ENCODE results near the gene DCDC1.
"Not testable (repeated sequence)": the region's sequence is repeated elsewhere in the genome, so short reads cannot be mapped to it uniquely, and the experiment has no call there.

Gene DCDC1

DNA sequence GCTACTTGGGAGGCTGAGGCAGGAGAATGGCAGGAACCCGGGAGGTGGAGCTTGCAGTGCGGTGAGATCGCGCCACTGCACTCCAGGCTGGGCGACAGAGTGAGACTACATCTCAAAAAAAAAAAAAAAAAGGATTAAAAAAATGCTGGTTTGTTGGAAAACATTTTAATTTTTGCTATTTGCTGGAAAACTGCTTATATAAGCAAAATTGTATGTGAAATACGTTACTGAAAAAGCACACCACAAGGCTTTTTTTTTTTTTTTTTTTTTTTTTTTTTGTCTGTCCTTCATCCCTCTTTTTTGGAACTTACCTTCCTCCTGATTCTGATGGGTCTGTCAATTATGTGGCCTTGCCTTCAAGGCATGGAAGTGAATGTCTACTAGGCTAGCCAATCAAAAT lies 40.8 kb downstream of the DCDC1 start:
- no peak for DNase-seq (ENCODE audit: low spot score)

DNA sequence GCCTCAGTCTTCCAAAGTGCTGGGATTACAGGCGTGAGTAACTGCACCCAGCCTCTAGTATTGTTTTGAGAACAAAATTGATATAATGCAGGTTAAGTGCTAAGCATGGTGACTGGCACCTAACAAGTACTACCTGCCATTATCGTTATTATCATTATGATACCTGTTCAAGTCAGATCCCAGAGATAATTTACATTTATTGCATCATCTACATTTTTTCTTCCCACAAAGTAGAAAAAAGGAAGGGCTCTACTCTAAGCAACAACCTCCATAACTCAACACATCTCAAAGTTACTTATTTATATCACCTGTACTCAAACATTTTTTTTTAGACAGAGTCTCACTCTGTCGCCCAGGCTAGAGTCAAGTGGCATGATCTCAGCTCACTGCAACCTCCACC lies 42.1 kb downstream of the DCDC1 start:
- no peak for DNase-seq (ENCODE audit: low spot score)

DNA sequence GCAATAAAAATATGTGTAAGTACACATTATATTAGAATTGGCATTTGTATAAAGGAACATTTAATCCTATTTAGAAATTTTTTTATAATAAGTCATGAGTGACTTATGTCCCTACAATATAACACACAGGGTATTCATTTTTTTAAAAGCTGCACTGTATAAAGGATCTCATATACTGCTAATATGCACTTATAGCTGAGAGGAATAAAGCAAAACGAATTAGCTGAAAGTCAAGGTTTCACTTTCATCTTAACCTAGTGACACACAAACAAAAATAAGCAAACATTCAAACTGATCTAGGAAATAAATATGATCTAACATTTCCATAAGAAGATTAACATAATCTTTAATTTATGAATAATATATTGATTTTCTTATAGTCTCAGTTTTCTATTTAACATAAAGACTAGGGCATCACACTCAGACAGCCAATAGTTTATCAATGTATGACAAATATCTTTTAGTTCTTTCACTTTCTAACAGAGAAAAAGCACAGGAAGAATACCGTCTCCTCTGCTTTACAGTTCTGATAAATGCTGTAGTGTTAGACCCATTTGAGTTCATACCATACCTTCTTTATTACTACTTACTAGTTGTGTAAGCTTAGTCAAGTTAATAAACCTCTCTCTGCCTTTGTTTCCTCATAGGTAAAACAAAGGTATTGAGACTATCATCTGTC lies 42.9 kb downstream of the DCDC1 start:
- no peak for DNase-seq (ENCODE audit: low spot score)

GRCh38 chr11:31325160-31325559 lies 44.4 kb downstream of the DCDC1 start:
- no peak for DNase-seq (ENCODE audit: low spot score)

GRCh38 chr11:31323145-31323544 lies 46.4 kb downstream of the DCDC1 start:
- no peak for DNase-seq (ENCODE audit: low spot score)

- DNase-seq (ENCODE audit: low spot score) = not testable (repeated sequence)
Observed at GRCh38 chr11:31321494-31321893, 48.0 kb downstream of the DCDC1 start.

DNA sequence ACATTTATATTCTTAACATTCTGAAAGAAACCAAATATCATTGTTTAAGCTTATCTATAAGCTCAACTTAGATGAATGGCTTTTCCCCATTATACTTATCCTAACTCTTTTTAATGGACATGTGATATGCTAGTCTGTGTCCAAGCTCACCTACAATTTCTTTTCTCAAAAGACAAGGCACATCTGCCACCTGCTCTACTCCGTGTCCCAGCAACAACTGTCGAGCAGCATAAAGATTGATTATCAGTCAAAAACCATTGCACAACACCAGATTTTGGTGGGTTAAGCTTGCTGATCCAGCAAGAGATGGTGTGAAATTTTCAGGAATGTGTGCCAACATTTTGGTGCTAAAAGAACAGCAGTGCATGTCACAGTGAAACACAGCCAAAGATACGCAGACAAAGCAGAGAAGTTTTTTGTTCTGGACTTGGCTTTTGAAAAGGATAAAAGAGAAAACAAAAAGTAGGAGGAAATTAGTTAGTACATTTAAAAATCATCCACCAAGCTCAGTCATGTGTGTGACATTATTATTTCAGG lies 65.8 kb downstream of the DCDC1 start:
- no peak for DNase-seq (ENCODE audit: low spot score)

GRCh38 chr11:31301549-31302510 lies 67.7 kb downstream of the DCDC1 start:
- DNase-seq (ENCODE audit: low spot score) = no peak

GRCh38 chr11:31295308-31295707 lies 74.2 kb downstream of the DCDC1 start:
- DNase-seq (ENCODE audit: low spot score) = no peak

GRCh38 chr11:31273527-31273926 lies 96.0 kb downstream of the DCDC1 start:
- DNase-seq (ENCODE audit: low spot score) = not testable (repeated sequence)

GRCh38 chr11:31267720-31268119 lies 101.8 kb downstream of the DCDC1 start:
- no peak for DNase-seq (ENCODE audit: low spot score)

DNA sequence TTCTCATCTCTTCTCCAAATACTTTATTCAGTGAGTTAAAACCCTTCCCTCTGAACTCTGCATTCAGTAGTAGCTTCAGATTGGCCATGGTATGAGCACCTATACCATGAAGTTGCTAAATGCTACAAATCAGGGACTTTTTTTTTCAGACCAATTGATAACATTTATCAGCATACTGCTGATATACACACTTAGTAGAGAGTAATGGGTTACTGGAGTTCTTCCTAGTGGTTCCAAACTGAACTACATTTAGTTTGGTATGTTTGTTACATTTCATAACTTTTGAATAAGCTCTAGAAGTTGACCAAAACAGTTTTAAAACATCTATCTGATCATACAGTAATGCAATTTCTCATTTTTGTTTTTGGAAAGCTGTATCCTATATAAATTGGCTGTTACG lies 104.7 kb downstream of the DCDC1 start:
- no peak for DNase-seq (ENCODE audit: low spot score)

DNA sequence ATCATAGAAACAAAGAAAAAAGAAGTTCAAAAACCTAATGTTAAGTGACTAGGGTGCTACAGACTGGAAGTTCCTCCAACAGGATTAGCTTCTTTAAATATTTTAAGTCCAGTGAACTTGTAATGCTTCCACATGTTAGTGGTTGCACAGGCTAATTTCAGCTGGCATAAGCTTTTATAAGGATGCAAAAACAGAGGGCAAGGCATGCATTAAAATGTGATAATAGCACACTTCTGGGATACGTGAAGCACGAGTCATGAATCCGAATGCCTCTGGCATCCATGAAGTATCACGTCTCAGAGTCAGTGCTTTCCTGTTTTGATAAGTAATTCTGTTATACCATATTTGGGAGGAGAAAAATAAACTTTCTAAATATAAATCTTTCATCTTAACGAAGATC lies 106.8 kb downstream of the DCDC1 start:
- no peak for DNase-seq (ENCODE audit: low spot score)

DNA sequence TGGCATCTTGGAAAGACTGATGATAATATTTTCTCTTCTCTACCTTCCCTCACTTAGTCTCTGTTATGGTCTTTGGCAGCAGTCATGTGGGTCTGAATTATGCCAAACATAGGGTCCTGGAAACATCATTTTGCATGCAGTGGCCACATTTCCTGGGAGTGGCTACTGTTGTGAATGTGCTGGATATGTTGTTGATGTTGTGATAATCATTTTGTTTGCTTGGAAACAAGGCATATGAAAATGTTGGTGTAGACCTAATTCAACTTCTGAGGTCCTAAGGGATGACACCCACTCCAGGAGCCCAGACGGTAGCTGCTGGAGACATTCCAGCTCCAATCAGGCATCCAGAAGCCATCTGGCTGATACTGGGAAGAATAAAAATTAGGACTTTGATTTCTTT lies 109.7 kb downstream of the DCDC1 start:
- DNase-seq (ENCODE audit: low spot score) = no peak

DNA sequence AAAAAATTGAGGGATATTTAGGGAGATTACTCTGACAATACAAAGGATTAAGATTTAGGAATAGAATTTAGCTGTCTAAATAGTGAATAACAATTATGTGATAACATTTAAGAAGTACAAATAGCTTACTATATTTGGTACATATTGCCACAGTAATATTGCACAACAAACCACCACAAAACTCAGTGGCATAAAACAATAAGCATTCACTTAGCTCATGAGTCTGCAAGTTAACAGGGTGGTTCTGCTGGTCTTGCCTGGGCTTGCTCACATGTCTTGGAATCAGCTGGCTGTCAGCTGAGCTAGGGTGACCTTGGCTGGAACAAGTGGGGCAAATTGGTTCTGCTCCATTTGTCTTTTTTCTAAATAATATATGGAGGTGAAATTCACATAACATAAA lies 115.1 kb downstream of the DCDC1 start:
- DNase-seq (ENCODE audit: low spot score) = no peak

DNA sequence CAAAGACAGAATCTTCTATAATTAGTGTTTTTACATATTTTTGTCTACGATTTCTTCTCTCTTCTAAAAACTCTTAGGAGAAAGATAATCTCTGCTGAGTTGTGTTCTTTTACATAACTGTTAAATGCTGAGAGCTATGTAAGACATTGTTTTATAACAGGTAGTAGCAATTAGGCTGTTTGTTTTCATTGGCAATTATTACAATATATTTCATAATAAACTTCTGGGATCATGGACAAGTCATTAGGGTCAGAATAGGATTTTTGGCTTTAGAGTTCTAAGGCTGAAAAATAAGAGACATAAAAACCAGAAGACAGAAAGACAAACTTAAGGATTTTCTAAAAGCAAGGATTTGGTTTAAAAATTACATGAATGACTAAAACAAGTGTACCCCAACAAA lies 120.8 kb downstream of the DCDC1 start:
- DNase-seq (ENCODE audit: low spot score) = no peak

- no peak for DNase-seq (ENCODE audit: low spot score)
Observed at GRCh38 chr11:31247321-31247720, 122.2 kb downstream of the DCDC1 start.

GRCh38 chr11:31246451-31247165 lies 122.9 kb downstream of the DCDC1 start:
- DNase-seq (ENCODE audit: low spot score) = no peak

- DNase-seq (ENCODE audit: low spot score) = no peak
Observed at GRCh38 chr11:31243706-31244105, 125.8 kb downstream of the DCDC1 start.

DNA sequence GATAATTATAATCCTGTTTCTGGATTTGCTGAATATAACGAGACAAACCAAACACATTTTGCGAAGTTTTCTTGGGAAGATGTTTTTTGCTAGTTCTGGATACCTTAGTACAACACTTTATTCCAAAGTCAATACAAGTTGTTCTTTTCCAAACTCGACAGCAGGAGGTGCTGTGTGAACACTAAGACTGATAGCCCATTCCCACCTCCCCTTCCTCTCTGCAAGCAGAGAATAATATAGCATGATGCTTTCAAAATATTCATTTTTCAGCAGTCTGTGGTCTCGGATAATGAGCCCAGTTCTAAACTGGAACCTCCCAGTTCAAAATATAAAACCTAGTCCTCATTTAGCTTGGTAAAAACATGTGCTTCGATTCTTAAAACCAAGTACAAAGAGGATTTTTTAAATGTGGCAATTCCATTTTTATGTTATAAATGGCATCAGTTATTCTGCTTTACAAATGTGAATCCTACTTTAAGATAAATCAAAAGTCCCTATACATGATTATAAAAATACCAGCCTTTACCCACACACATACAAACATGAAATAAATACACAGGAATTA lies 129.1 kb downstream of the DCDC1 start:
- DNase-seq (ENCODE audit: low spot score) = peak; percentile 28

DNA sequence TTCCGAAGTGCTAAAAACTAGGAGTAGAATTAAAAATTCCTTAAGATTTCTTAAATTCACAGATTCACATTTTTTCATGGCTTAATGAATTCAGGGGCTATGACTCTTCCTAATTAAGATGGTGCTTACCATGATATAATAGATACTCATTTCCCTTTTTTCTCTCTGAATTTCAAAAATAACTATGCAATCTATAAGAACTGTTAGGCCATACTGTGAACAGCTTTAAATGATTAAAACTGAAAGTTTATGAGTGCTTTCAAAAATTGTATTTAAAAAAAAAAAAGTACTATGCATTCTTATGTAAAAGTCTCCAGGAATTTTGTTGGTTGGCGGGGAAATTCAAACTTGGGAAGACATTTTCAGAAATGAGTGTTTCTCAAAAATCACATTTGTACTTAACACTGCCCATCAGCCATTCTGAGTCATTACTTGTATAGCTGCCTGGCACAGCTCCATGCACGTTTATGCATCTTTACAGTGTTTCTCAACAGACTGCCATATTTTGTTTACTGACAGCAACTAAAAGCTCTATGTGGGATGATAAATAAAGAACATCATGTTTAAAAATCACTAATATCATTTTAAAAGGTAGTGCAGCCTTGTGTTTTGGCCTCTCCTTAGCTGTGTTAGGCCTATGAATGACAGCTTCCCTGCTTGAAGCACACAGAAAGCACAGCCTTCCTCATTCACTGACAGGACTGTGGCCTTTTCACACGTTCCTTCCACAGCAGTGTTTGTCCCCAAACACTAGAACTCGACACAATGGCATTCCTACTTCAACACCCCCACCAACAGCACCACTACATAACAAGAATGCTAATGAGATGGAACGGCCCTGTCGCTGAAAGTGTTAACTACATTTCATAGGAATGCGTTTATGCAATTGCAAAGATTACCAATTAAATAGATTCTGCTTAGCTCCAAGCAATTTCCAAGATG lies 131.4 kb downstream of the DCDC1 start:
- no peak for DNase-seq (ENCODE audit: low spot score)

Data from activated CD4-positive, alpha-beta T cell treated with anti-CD3 and anti-CD28 coated beads, Interleukin-2, Interleukin-4, amounts not matched to agents 100 ng/mL and 50 ng/mL, durations not matched to agents 16 hours and 8 hours (primary cell).